Measurements from ENCODE around the gene STX17. TPM values are rescaled to one million over a fixed set of nuclear protein-coding genes. Genes with fewer than 3 reads are reported as not detected.

Gene STX17
- total and polyA plus RNA-seq, 2 of the 13 experiments (the other 11 are each of a cell fraction or from before 2014, with no cell fraction given), result 8.3 to 25.7 TPM

DNA sequence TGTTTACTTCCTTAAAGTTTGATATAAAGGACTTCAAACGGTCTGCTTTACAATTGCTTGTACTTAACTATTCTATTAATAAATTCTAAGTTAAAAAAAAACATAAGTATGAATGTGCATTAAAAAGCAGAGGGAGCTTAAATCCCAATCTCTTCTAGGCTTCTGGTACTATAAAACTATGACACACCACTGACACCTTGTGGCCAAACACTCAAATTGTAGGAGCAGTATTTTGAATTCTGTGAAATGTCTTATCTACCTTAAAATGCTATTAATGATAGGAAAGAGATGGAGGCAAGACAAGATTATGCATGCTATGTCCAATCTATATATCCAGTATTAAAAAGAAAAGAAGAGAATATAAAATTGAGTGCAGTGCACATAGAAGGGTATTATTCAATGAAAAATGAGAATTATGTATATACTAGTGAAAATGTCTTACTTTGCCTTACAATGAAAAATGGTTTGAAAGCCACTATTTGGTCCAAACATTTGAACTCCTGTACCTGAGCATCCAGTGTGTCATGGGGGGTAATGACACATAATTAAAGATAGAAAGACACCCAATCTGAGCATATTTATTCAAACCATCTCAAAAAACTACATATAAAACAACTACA, 104.7 kb downstream of the STX17 start (continued):
- TF ChIP-seq, protein P1, sequence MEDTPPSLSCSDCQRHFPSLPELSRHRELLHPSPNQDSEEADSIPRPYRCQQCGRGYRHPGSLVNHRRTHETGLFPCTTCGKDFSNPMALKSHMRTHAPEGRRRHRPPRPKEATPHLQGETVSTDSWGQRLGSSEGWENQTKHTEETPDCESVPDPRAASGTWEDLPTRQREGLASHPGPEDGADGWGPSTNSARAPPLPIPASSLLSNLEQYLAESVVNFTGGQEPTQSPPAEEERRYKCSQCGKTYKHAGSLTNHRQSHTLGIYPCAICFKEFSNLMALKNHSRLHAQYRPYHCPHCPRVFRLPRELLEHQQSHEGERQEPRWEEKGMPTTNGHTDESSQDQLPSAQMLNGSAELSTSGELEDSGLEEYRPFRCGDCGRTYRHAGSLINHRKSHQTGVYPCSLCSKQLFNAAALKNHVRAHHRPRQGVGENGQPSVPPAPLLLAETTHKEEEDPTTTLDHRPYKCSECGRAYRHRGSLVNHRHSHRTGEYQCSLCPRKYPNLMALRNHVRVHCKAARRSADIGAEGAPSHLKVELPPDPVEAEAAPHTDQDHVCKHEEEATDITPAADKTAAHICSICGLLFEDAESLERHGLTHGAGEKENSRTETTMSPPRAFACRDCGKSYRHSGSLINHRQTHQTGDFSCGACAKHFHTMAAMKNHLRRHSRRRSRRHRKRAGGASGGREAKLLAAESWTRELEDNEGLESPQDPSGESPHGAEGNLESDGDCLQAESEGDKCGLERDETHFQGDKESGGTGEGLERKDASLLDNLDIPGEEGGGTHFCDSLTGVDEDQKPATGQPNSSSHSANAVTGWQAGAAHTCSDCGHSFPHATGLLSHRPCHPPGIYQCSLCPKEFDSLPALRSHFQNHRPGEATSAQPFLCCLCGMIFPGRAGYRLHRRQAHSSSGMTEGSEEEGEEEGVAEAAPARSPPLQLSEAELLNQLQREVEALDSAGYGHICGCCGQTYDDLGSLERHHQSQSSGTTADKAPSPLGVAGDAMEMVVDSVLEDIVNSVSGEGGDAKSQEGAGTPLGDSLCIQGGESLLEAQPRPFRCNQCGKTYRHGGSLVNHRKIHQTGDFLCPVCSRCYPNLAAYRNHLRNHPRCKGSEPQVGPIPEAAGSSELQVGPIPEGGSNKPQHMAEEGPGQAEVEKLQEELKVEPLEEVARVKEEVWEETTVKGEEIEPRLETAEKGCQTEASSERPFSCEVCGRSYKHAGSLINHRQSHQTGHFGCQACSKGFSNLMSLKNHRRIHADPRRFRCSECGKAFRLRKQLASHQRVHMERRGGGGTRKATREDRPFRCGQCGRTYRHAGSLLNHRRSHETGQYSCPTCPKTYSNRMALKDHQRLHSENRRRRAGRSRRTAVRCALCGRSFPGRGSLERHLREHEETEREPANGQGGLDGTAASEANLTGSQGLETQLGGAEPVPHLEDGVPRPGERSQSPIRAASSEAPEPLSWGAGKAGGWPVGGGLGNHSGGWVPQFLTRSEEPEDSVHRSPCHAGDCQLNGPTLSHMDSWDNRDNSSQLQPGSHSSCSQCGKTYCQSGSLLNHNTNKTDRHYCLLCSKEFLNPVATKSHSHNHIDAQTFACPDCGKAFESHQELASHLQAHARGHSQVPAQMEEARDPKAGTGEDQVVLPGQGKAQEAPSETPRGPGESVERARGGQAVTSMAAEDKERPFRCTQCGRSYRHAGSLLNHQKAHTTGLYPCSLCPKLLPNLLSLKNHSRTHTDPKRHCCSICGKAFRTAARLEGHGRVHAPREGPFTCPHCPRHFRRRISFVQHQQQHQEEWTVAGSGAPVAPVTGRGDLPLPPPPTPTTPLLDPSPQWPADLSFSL (CRISPR knock-in tag; IDR thresholded peaks at IDR 0.05), result no peak
- TF ChIP-seq, protein P2, sequence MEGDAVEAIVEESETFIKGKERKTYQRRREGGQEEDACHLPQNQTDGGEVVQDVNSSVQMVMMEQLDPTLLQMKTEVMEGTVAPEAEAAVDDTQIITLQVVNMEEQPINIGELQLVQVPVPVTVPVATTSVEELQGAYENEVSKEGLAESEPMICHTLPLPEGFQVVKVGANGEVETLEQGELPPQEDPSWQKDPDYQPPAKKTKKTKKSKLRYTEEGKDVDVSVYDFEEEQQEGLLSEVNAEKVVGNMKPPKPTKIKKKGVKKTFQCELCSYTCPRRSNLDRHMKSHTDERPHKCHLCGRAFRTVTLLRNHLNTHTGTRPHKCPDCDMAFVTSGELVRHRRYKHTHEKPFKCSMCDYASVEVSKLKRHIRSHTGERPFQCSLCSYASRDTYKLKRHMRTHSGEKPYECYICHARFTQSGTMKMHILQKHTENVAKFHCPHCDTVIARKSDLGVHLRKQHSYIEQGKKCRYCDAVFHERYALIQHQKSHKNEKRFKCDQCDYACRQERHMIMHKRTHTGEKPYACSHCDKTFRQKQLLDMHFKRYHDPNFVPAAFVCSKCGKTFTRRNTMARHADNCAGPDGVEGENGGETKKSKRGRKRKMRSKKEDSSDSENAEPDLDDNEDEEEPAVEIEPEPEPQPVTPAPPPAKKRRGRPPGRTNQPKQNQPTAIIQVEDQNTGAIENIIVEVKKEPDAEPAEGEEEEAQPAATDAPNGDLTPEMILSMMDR (CRISPR knock-in tag; IDR thresholded peaks at IDR 0.05), result peak; percentile 70
- TF ChIP-seq, protein P3, sequence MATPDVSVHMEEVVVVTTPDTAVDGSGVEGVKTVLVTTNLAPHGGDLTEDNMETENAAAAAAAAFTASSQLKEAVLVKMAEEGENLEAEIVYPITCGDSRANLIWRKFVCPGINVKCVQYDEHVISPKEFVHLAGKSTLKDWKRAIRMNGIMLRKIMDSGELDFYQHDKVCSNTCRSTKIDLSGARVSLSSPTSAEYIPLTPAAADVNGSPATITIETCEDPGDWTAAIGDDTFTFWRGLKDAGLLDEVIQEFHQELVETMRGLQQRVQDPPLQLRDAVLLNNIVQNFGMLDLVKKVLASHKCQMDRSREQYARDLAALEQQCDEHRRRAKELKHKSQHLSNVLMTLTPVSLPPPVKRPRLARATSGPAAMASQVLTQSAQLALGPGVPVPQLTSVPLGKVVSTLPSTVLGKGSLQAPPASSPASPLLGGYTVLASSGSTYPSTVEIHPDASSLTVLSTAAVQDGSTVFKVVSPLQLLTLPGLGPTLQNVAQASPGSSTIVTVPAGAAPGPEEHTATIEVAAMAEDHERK (CRISPR knock-in tag; IDR thresholded peaks at IDR 0.05; ENCODE audit: low read depth), result no peak
- TF ChIP-seq NONO (IDR thresholded peaks at IDR 0.05), result no peak
- no peak for TF ChIP-seq NONO (CRISPR knock-in tag; conservative IDR thresholded peaks at IDR 0.05)
- TF ChIP-seq, protein P4, sequence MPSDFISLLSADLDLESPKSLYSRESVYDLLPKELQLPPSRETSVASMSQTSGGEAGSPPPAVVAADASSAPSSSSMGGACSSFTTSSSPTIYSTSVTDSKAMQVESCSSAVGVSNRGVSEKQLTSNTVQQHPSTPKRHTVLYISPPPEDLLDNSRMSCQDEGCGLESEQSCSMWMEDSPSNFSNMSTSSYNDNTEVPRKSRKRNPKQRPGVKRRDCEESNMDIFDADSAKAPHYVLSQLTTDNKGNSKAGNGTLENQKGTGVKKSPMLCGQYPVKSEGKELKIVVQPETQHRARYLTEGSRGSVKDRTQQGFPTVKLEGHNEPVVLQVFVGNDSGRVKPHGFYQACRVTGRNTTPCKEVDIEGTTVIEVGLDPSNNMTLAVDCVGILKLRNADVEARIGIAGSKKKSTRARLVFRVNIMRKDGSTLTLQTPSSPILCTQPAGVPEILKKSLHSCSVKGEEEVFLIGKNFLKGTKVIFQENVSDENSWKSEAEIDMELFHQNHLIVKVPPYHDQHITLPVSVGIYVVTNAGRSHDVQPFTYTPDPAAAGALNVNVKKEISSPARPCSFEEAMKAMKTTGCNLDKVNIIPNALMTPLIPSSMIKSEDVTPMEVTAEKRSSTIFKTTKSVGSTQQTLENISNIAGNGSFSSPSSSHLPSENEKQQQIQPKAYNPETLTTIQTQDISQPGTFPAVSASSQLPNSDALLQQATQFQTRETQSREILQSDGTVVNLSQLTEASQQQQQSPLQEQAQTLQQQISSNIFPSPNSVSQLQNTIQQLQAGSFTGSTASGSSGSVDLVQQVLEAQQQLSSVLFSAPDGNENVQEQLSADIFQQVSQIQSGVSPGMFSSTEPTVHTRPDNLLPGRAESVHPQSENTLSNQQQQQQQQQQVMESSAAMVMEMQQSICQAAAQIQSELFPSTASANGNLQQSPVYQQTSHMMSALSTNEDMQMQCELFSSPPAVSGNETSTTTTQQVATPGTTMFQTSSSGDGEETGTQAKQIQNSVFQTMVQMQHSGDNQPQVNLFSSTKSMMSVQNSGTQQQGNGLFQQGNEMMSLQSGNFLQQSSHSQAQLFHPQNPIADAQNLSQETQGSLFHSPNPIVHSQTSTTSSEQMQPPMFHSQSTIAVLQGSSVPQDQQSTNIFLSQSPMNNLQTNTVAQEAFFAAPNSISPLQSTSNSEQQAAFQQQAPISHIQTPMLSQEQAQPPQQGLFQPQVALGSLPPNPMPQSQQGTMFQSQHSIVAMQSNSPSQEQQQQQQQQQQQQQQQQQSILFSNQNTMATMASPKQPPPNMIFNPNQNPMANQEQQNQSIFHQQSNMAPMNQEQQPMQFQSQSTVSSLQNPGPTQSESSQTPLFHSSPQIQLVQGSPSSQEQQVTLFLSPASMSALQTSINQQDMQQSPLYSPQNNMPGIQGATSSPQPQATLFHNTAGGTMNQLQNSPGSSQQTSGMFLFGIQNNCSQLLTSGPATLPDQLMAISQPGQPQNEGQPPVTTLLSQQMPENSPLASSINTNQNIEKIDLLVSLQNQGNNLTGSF (CRISPR knock-in tag; IDR thresholded peaks at IDR 0.05), result no peak

All from HepG2 (cell line).